Posterior vena cava (tissue), 2 donors: ENCODE data around the gene HDAC3. TPM values are rescaled to one million over a fixed set of nuclear protein-coding genes. Genes with fewer than 3 reads are reported as not detected.
A peak's percentile ranks its signal among the peaks of the same experiment; 100 is the strongest.
"Not testable (repeated sequence)": the region's sequence is repeated elsewhere in the genome, so short reads cannot be mapped to it uniquely, and the experiment has no call there.

Experiments used
- DNase-seq: peaks from one replicate; pipeline ENCODE4 v3.0.0-alpha.2; 2020; ENCODE audit warnings: low spot score
- intact Hi-C, 2 donors: fragments of 100-400 bp; cut with DNase I; formaldehyde crosslinking; loops; one replicate each; pipeline versions ENCODE4 v1.14.1 to v1.14.2; 2022 to 2023
- total RNA-seq, 2 donors: library from RNA; stranded (reverse); fragmentation: NEBNext Ultra II Directional; extraction: Animal tissue kit (Norgen Biotek cat#: 25700); gene quantifications; one replicate each; pipeline ENCODE4 v1.2.1, GENCODE V29; 2021
- donor health status: DM: yes; HTN: yes; CAD: no.
- donor health status: DM: yes; HTN: yes; CAD: no.

HDAC3 gene
- total RNA-seq, 2 donors from 2014 or later, result 30.3 to 34.7 TPM

- DNase-seq, result no peak
- intact Hi-C loops, result no loop called here
These were observed 20.5 kb downstream of the HDAC3 start for GRCh38 chr5:141615991-141616720.

- intact Hi-C loops, result no loop called here
These were observed 23.3 kb downstream of the HDAC3 start for GRCh38 chr5:141613344-141613743.

GRCh38 chr5:141611289-141611688 lies 25.4 kb downstream of the HDAC3 start:
- intact Hi-C loops, result no loop called here
- DNase-seq, result no peak

More at GRCh38 chr5:141613344-141613743, 23.3 kb downstream of the HDAC3 start:
- no peak for DNase-seq

GRCh38 chr5:141609921-141610320 lies 26.7 kb downstream of the HDAC3 start:
- DNase-seq, intact Hi-C loops: not testable (repeated sequence)

GRCh38 chr5:141609044-141609443 lies 27.6 kb downstream of the HDAC3 start:
- intact Hi-C loops, result no loop called here
- no peak for DNase-seq

GRCh38 chr5:141608557-141608956 lies 28.1 kb downstream of the HDAC3 start:
- intact Hi-C loops, result no loop called here
- DNase-seq, result no peak

GRCh38 chr5:141608046-141608445 lies 28.6 kb downstream of the HDAC3 start:
- DNase-seq, result no peak
- intact Hi-C loops, result no loop called here

- no peak for DNase-seq
- intact Hi-C loops, result no loop called here
These were observed 30.9 kb downstream of the HDAC3 start for GRCh38 chr5:141605523-141606277.

- intact Hi-C loops, result no loop called here
- peak; percentile 83 for DNase-seq
These were observed 32.5 kb downstream of the HDAC3 start for GRCh38 chr5:141603923-141604717.

- DNase-seq, result no peak
- intact Hi-C loops, result no loop called here
These were observed 34.0 kb downstream of the HDAC3 start for GRCh38 chr5:141602606-141603005.

- DNase-seq, result no peak
- intact Hi-C loops, result no loop called here
These were observed 38.0 kb downstream of the HDAC3 start for GRCh38 chr5:141598391-141599345.

GRCh38 chr5:141597814-141598213 lies 38.8 kb downstream of the HDAC3 start:
- intact Hi-C loops, result no loop called here
- DNase-seq, result no peak

- intact Hi-C loops, result no loop called here
- no peak for DNase-seq
These were observed 39.3 kb downstream of the HDAC3 start for GRCh38 chr5:141597394-141597793.

GRCh38 chr5:141596867-141597266 lies 39.8 kb downstream of the HDAC3 start:
- intact Hi-C loops, result no loop called here
- DNase-seq, result no peak

- no peak for DNase-seq
- intact Hi-C loops, result loop anchor here in 1 of 2 donors (5.0 kb wide), 1 partner anchor 1402 kb away; no protein-coding TSS in a partner anchor
These were observed 46.5 kb downstream of the HDAC3 start for GRCh38 chr5:141590127-141590526.

- DNase-seq, result no peak
- intact Hi-C loops, result no loop called here
These were observed 50.4 kb downstream of the HDAC3 start for GRCh38 chr5:141586246-141586645.

GRCh38 chr5:141585594-141585993 lies 51.1 kb downstream of the HDAC3 start:
- intact Hi-C loops, result no loop called here
- DNase-seq, result no peak

GRCh38 chr5:141574122-141574510 lies 62.5 kb downstream of the HDAC3 start:
- intact Hi-C loops, result no loop called here
- DNase-seq, result no peak
